HCT116 (cell line): ENCODE measurements around the gene CARD14. TPM values are rescaled to one million over a fixed set of nuclear protein-coding genes. Genes with fewer than 3 reads are reported as not detected.

Experiments used
- ATAC-seq: fragments of 200-7000 bp; cut with Tn5 transposase; 2 replicates; pipeline ENCODE4 v1.9.1; 2020; ENCODE audit warnings: mild to moderate bottlenecking, moderate library complexity
- BruUV-seq: library from RNA; stranded (reverse); fragments of 400-500 nt; replicated peaks from 2 replicates; lab custom pipeline; 2021; lab: Mats Ljungman, UMichigan
- CTCF ChIA-PET: fragments of 300-600 bp; sonication (Branson Sonifier 250); formaldehyde crosslinking; loops from one replicate; lab custom pipeline; 2021; ENCODE audit warnings: antibody characterized with exemption; lab: Charles Lee
- POLR2A ChIA-PET: fragments of 300-600, 350-600 bp; sonication (Branson Sonifier 250); formaldehyde crosslinking; loops from one replicate; lab custom pipeline; 2021; ENCODE audit warnings: antibody characterized with exemption; lab: Charles Lee
- RAD21 ChIA-PET, 2 experiments: fragments of 300-600 bp; sonication (Branson Sonifier 250); formaldehyde crosslinking; loops; one replicate each; lab custom pipeline; 2023; ENCODE audit warnings: low total read pairs in 2 of 2; ENCODE audit not compliant: uncharacterized antibody in 2 of 2, unreplicated experiment in 2 of 2, low non-redundant PET in 1 of 2; lab: Charles Lee
- DNase-seq: peaks from one replicate; pipeline ENCODE4 v3.0.0-alpha.2; 2010; ENCODE audit warnings: low read depth, low spot score
- H2AFZ ChIP-seq: fragments of 200-600 bp; shearing (Covaris generic), sonication (generic); 2 replicates; pipeline ENCODE4 v1.6.1; 2017; ENCODE audit warnings: low read depth, mixed run types, mixed read lengths, antibody characterized with exemption, low read length; ENCODE audit not compliant: poor library complexity, severe bottlenecking
- H3K27ac ChIP-seq: 2 replicates; pipeline ENCODE4 v1.5.1; 2012; ENCODE audit warnings: low read depth, low read length
- H3K27me3 ChIP-seq: fragments of 200-600 bp; sonication (generic); 2 replicates; pipeline ENCODE4 v1.6.1; 2016; ENCODE audit warnings: mixed run types, low read length, mixed read lengths; ENCODE audit not compliant: insufficient read depth
- H3K36me3 ChIP-seq, 2 experiments: fragments of 200-500 bp in 1 of 2; fragments of 200-600 bp in 1 of 2; sonication (Bioruptor generic) in 1 of 2; sonication (generic) in 1 of 2; 2 replicates each; pipeline versions ENCODE4 v1.5.1 to v1.6.1; 2014 to 2016; ENCODE audit warnings: low read length in 2 of 2, inconsistent platforms in 1 of 2, mixed read lengths in 1 of 2, mixed run types in 1 of 2; ENCODE audit not compliant: insufficient read depth in 2 of 2, control insufficient read depth in 1 of 2
- H3K4me1 ChIP-seq, 2 experiments: fragments of 200-600 bp in 1 of 2; sonication (generic) in 1 of 2; 2 replicates each; pipeline versions ENCODE4 v1.5.1 to v1.6.1; 2012 to 2017; ENCODE audit warnings: low read length in 2 of 2, inconsistent platforms in 1 of 2, mild to moderate bottlenecking in 1 of 2, mixed read lengths in 1 of 2, mixed run types in 1 of 2, moderate library complexity in 1 of 2; ENCODE audit not compliant: insufficient read depth in 2 of 2, control insufficient read depth in 1 of 2
- H3K4me2 ChIP-seq: fragments of 200-600 bp; sonication (generic); 2 replicates; pipeline ENCODE4 v1.6.1; 2017; ENCODE audit warnings: mixed run types, low read length, mixed read lengths
- H3K4me3 ChIP-seq, 2 experiments: fragments of 200-600 bp in 1 of 2; sonication (generic) in 1 of 2; replicated peaks in 1 of 2; 2 replicates each; pipeline ENCODE4 v1.5.1; 2011 to 2016; ENCODE audit warnings: low read length in 2 of 2, control low read depth in 1 of 2, low read depth in 1 of 2, mild to moderate bottlenecking in 1 of 2, mixed read lengths in 1 of 2, mixed run types in 1 of 2
- H3K79me2 ChIP-seq: fragments of 200-600 bp; sonication (generic); 2 replicates; pipeline ENCODE4 v1.6.1; 2017; ENCODE audit warnings: mild to moderate bottlenecking, mixed run types, low read length, moderate library complexity, mixed read lengths; ENCODE audit not compliant: insufficient read depth
- H3K9ac ChIP-seq: fragments of 200-600 bp; sonication (generic); 2 replicates; pipeline ENCODE4 v1.6.1; 2016; ENCODE audit warnings: low read length, mixed read lengths
- H3K9me2 ChIP-seq: fragments of 200-600 bp; sonication (generic), shearing (Covaris generic); 2 replicates; pipeline ENCODE4 v1.6.1; 2017; ENCODE audit warnings: mixed run types, mild to moderate bottlenecking, moderate library complexity; ENCODE audit not compliant: insufficient read depth
- H3K9me3 ChIP-seq, 2 experiments: fragments of 200-500 bp in 1 of 2; fragments of 200-600 bp in 1 of 2; sonication (Bioruptor generic) in 1 of 2; sonication (generic) in 1 of 2; 2 replicates each; pipeline ENCODE4 v1.6.1; 2014 to 2017; ENCODE audit warnings: low read length in 2 of 2, mixed read lengths in 2 of 2, inconsistent platforms in 1 of 2, low read depth in 1 of 2, mild to moderate bottlenecking in 1 of 2, mixed run types in 1 of 2, moderate library complexity in 1 of 2; ENCODE audit not compliant: control insufficient read depth in 1 of 2, insufficient read depth in 1 of 2
- H4K20me1 ChIP-seq: fragments of 200-600 bp; sonication (generic), shearing (Covaris generic); 2 replicates; pipeline ENCODE4 v1.6.1; 2017; ENCODE audit warnings: mixed run types, mild to moderate bottlenecking, moderate library complexity; ENCODE audit not compliant: insufficient read depth
- CBX3 ChIP-seq: IDR thresholded peaks from 2 replicates; pipeline ENCODE4 v1.6.1; 2012; ENCODE audit warnings: low read depth
- EGR1 ChIP-seq: IDR thresholded peaks from 2 replicates; pipeline ENCODE4 v1.6.1; 2012; ENCODE audit warnings: low read depth
- ELF1 ChIP-seq: IDR thresholded peaks from 2 replicates; pipeline ENCODE4 v1.6.1; 2012; ENCODE audit warnings: low read depth, borderline replicate concordance
- EZH2 ChIP-seq: fragments of 200-600 bp; sonication (generic); IDR thresholded peaks from 2 replicates; pipeline ENCODE4 v1.6.1; 2017; ENCODE audit warnings: antibody characterized with exemption, mixed run types
- RAD21 ChIP-seq: IDR thresholded peaks from 2 replicates; pipeline ENCODE4 v1.6.1; 2012; ENCODE audit warnings: low read depth, mild to moderate bottlenecking
- SIN3A ChIP-seq: IDR thresholded peaks from 2 replicates; pipeline ENCODE4 v1.6.1; 2012; ENCODE audit warnings: low read depth
- SRF ChIP-seq: IDR thresholded peaks from 2 replicates; pipeline ENCODE4 v1.6.1; 2012; ENCODE audit warnings: low read depth
- TCF7L2 ChIP-seq: IDR thresholded peaks from 2 replicates; pipeline ENCODE4 v1.7.0; 2011; ENCODE audit warnings: borderline replicate concordance, inconsistent platforms; ENCODE audit not compliant: insufficient read depth, insufficient read length; ENCODE audit errors: extremely low read depth
- YY1 ChIP-seq: IDR thresholded peaks from 2 replicates; pipeline ENCODE4 v1.6.1; 2011; ENCODE audit warnings: low read length, low read depth, moderate library complexity, mild to moderate bottlenecking; ENCODE audit not compliant: insufficient replicate concordance; ENCODE audit errors: extremely low read depth
- ZFX ChIP-seq: fragments of 450-650 bp; IDR thresholded peaks from 2 replicates; pipeline ENCODE4 v1.6.1; 2017
- ZNF274 ChIP-seq: fragments of 200-500 bp; sonication (Bioruptor generic); IDR thresholded peaks from 2 replicates; pipeline ENCODE4 v1.6.1; 2014; ENCODE audit warnings: mild to moderate bottlenecking, low read depth, low read length, inconsistent platforms
- intact Hi-C: fragments of 100-400 bp; cut with micrococcal nuclease; formaldehyde crosslinking; loops from 2 replicates; pipeline ENCODE4 v1.10.0; 2022
- total RNA-seq: library from RNA; stranded (reverse); gene quantifications from one replicate; pipeline ENCODE4 v1.2.1, GENCODE V29; 2021; ENCODE audit not compliant: unreplicated experiment
- TF ChIP-seq, protein P1 (sequence below): IDR thresholded peaks from 2 replicates; pipeline ENCODE4 v1.6.1; 2012
- TF ChIP-seq, protein P2 (sequence below): IDR thresholded peaks from 2 replicates; pipeline ENCODE4 v1.6.1; 2011; ENCODE audit warnings: mild to moderate bottlenecking, low read length, moderate library complexity; ENCODE audit not compliant: insufficient replicate concordance; ENCODE audit errors: extremely low read depth
- TF ChIP-seq, protein P3 (sequence below): IDR thresholded peaks from 2 replicates; pipeline ENCODE4 v1.6.1; 2012; ENCODE audit warnings: low read depth

The CARD14 gene
- total RNA-seq, 1 experiment from 2014 or later, result 0.25 TPM

DNA sequence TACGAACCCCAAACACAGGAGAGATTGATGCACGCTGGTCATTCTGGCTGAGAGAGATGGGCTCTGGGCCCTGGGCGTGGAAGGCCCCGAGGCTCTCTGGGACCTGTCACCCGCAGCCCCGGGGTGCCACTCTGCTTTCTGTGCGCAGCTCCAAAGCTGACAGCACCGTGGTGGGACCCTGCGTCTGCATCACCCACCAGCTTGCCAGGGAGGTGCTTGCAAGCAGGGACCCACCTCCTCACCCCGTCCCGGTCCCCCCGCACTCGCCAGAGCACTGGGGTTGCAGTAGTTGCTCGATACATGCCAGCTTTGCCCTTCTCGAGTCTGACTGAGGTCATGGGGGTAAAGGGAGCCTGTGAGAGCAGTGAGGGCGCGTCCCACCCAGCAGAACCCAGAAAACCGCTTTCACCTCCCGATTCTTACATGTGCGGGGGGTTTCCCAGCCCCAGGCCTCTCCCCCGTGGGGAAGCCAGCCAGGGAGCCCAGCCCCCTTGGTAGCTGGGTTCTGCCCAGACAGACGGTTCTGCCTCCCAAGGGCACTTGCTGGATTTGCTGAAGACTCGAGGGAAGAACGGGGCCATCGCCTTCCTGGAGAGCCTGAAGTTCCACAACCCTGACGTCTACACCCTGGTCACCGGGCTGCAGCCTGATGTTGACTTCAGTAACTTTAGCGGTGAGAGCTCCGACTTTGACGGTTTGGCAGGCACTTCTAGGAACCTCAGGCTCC lies 12.5 kb downstream of the CARD14 start:
- no peaks in the 10 kb centered on the region for H3K9me2 ChIP-seq
- RAD21 ChIA-PET, result no interaction called here
- no peaks in the 10 kb centered on the region for H3K79me2 ChIP-seq
- DNase-seq, result no peak
- TF ChIP-seq CBX3 (no peak), SRF (no peak), ZNF274 (no peak), EZH2 (no peak), TCF7L2 (no peak), ELF1 (no peak), EGR1 (no peak), SIN3A (no peak), RAD21 (no peak), YY1 (no peak), ZFX (no peak)
- TF ChIP-seq, protein P1, sequence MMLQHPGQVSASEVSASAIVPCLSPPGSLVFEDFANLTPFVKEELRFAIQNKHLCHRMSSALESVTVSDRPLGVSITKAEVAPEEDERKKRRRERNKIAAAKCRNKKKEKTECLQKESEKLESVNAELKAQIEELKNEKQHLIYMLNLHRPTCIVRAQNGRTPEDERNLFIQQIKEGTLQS, result no peak
- TF ChIP-seq, protein P2, sequence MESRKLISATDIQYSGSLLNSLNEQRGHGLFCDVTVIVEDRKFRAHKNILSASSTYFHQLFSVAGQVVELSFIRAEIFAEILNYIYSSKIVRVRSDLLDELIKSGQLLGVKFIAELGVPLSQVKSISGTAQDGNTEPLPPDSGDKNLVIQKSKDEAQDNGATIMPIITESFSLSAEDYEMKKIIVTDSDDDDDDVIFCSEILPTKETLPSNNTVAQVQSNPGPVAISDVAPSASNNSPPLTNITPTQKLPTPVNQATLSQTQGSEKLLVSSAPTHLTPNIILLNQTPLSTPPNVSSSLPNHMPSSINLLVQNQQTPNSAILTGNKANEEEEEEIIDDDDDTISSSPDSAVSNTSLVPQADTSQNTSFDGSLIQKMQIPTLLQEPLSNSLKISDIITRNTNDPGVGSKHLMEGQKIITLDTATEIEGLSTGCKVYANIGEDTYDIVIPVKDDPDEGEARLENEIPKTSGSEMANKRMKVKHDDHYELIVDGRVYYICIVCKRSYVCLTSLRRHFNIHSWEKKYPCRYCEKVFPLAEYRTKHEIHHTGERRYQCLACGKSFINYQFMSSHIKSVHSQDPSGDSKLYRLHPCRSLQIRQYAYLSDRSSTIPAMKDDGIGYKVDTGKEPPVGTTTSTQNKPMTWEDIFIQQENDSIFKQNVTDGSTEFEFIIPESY, result no peak
- TF ChIP-seq, protein P3, sequence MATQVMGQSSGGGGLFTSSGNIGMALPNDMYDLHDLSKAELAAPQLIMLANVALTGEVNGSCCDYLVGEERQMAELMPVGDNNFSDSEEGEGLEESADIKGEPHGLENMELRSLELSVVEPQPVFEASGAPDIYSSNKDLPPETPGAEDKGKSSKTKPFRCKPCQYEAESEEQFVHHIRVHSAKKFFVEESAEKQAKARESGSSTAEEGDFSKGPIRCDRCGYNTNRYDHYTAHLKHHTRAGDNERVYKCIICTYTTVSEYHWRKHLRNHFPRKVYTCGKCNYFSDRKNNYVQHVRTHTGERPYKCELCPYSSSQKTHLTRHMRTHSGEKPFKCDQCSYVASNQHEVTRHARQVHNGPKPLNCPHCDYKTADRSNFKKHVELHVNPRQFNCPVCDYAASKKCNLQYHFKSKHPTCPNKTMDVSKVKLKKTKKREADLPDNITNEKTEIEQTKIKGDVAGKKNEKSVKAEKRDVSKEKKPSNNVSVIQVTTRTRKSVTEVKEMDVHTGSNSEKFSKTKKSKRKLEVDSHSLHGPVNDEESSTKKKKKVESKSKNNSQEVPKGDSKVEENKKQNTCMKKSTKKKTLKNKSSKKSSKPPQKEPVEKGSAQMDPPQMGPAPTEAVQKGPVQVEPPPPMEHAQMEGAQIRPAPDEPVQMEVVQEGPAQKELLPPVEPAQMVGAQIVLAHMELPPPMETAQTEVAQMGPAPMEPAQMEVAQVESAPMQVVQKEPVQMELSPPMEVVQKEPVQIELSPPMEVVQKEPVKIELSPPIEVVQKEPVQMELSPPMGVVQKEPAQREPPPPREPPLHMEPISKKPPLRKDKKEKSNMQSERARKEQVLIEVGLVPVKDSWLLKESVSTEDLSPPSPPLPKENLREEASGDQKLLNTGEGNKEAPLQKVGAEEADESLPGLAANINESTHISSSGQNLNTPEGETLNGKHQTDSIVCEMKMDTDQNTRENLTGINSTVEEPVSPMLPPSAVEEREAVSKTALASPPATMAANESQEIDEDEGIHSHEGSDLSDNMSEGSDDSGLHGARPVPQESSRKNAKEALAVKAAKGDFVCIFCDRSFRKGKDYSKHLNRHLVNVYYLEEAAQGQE, result no peak
- no peak overlapping the region for H3K4me3 ChIP-seq
- H3K9ac ChIP-seq, result no peak overlapping the region
- H3K4me1 ChIP-seq, result peaks cover 0 to 5% of the 10 kb centered on the region in 2 experiments; a peak in 1 of 4 replicates
- H2AFZ ChIP-seq, result no peak overlapping the region
- no peaks in the 10 kb centered on the region for H4K20me1 ChIP-seq
- no peaks in the 10 kb centered on the region for H3K9me3 ChIP-seq
- no TSS peak for BruUV-seq
- intact Hi-C loops, result no loop called here
- ATAC-seq, result no peak
- CTCF ChIA-PET, result no interaction called here
- H3K27ac ChIP-seq, result no peak overlapping the region
- H3K27me3 ChIP-seq, result no peaks in the 10 kb centered on the region
- POLR2A ChIA-PET, result no interaction called here
- no peaks in the 10 kb centered on the region for H3K36me3 ChIP-seq
- H3K4me2 ChIP-seq, result no peak overlapping the region
